ENCODE measurements around the gene ZNF732. TPM values are rescaled to one million over a fixed set of nuclear protein-coding genes. Genes with fewer than 3 reads are reported as not detected.
"Not testable (repeated sequence)": the region's sequence is repeated elsewhere in the genome, so short reads cannot be mapped to it uniquely, and the experiment has no call there.

Gene ZNF732
- total RNA-seq, 1 experiment from 2014 or later = not detected

DNA sequence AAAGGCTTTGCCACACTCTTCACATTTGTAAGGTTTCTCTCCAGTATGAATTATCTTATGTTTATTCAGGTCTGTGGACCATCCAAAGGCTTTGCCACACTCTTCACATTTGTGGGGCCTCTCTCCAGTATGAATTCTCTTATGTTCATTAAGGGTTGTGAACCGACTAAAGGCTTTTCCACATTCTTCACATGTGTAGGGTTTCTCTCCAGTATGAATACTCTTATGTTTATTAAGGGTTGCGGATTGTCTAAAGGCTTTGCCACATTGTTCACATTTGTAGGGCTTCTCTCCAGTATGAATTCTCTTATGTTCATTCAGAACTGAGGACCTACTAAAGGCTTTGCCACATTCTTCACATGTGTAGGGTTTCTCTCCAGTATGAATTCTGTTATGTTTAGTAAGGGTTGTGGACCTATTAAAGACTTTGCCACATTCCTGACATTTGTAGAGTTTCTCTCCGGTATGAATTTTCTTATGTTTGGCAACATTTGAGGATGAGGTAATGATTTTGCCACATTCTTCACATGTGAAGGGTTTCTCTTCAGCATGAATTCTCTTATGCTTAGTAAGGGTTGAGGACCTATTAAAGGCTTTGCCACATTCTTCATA is 33.7 kb downstream of the ZNF732 start:
- H3K27me3 ChIP-seq (ENCODE audit: insufficient read depth, low read length) = no peaks in the 10 kb centered on the region
- H3K27ac ChIP-seq (ENCODE audit: low read depth, low read length) = no peak overlapping the region
- H3K9me2 ChIP-seq (ENCODE audit: insufficient read depth) = no peaks in the 10 kb centered on the region
- no peak overlapping the region for H3K4me2 ChIP-seq (ENCODE audit: low read length)
- peaks cover 5 to 33% of the 10 kb centered on the region in 2 experiments; a peak in 3 of 4 replicates for H3K9me3 ChIP-seq (ENCODE audit: control insufficient read depth in 1 of 2, insufficient read depth in 1 of 2, low read depth in 1 of 2, low read length in 2 of 2)
- ChIA-PET POLR2A (no interaction called here), CTCF (no interaction called here), RAD21 (ENCODE audit: low non-redundant PET in 1 of 2, low total read pairs in 2 of 2, uncharacterized antibody in 2 of 2, unreplicated experiment in 2 of 2) (no interaction called here)
- intact Hi-C loops (cut with micrococcal nuclease) = no loop called here
- no peak overlapping the region for H3K9ac ChIP-seq (ENCODE audit: low read length)
- TF ChIP-seq CTCF (IDR thresholded peaks at IDR 0.05 in 2 of 3, conservative IDR thresholded peaks at IDR 0.05 in 1 of 3; ENCODE audit: borderline replicate concordance in 1 of 3, insufficient read depth in 1 of 3, low read depth in 2 of 3, low read length in 2 of 3) (no peak), ZNF274 (IDR thresholded peaks at IDR 0.05; ENCODE audit: low read depth, low read length) (peak; percentile 88)
- no peak overlapping the region for H3K4me3 ChIP-seq (replicated peaks in 1 of 2; ENCODE audit: low read depth in 1 of 2, low read length in 2 of 2)
- no peaks in the 10 kb centered on the region for H4K20me1 ChIP-seq (ENCODE audit: insufficient read depth)
- H2AFZ ChIP-seq (ENCODE audit: low read depth, low read length, poor library complexity, severe bottlenecking) = no peak overlapping the region
- no peak for DNase-seq (ENCODE audit: low read depth, low spot score)
- no peak for ATAC-seq
- H3K4me1 ChIP-seq (ENCODE audit: control insufficient read depth in 1 of 2, insufficient read depth in 2 of 2, low read length in 2 of 2) = no peaks in the 10 kb centered on the region
- no TSS peak for BruUV-seq (replicated peaks)
- no peaks in the 10 kb centered on the region for H3K36me3 ChIP-seq (ENCODE audit: control insufficient read depth in 1 of 2, insufficient read depth in 2 of 2, low read length in 2 of 2)
- H3K79me2 ChIP-seq (ENCODE audit: insufficient read depth, low read length) = no peaks in the 10 kb centered on the region

DNA sequence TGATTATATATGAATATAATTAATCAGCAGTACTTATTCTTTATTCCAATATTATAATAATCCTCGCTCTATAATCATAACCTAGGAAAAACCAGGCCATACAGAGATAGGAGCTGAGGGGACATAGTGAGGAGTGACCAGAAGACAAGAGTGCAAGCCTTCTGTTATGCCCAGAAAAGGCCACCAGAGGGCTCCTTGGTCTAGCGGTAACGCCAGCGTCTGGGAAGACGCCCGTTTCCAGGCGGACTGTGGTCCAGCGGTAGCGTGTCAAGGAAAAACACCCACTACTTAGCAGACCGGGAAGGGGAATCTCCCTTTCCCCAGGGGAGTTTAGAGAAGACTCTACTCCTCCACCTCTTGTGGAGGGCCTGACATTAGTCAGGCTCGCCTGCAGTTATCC is 46.0 kb downstream of the ZNF732 start:
- intact Hi-C loops (cut with micrococcal nuclease); H3K9ac ChIP-seq (ENCODE audit: low read length); H3K27ac ChIP-seq (ENCODE audit: low read depth, low read length); ATAC-seq; DNase-seq (ENCODE audit: low read depth, low spot score); H3K9me3 ChIP-seq (ENCODE audit: control insufficient read depth in 1 of 2, insufficient read depth in 1 of 2, low read depth in 1 of 2, low read length in 2 of 2); H3K79me2 ChIP-seq (ENCODE audit: insufficient read depth, low read length); H3K9me2 ChIP-seq (ENCODE audit: insufficient read depth); POLR2A ChIA-PET; H3K4me1 ChIP-seq (ENCODE audit: control insufficient read depth in 1 of 2, insufficient read depth in 2 of 2, low read length in 2 of 2); H3K4me2 ChIP-seq (ENCODE audit: low read length); BruUV-seq (replicated peaks); H3K36me3 ChIP-seq (ENCODE audit: control insufficient read depth in 1 of 2, insufficient read depth in 2 of 2, low read length in 2 of 2); H3K4me3 ChIP-seq (replicated peaks in 1 of 2; ENCODE audit: low read depth in 1 of 2, low read length in 2 of 2); CTCF ChIA-PET; H3K27me3 ChIP-seq (ENCODE audit: insufficient read depth, low read length); H2AFZ ChIP-seq (ENCODE audit: low read depth, low read length, poor library complexity, severe bottlenecking); RAD21 ChIA-PET (ENCODE audit: low non-redundant PET in 1 of 2, low total read pairs in 2 of 2, uncharacterized antibody in 2 of 2, unreplicated experiment in 2 of 2); H4K20me1 ChIP-seq (ENCODE audit: insufficient read depth): not testable (repeated sequence)
- TF ChIP-seq RAD21 (IDR thresholded peaks at IDR 0.05; ENCODE audit: low read depth) = peak; percentile 40
- peak in 2 of 3 experiments; percentile 31 to 41; a peak in 3 of 6 replicates for TF ChIP-seq CTCF (IDR thresholded peaks at IDR 0.05 in 2 of 3, conservative IDR thresholded peaks at IDR 0.05 in 1 of 3; ENCODE audit: borderline replicate concordance in 1 of 3, insufficient read depth in 1 of 3, low read depth in 2 of 3, low read length in 2 of 3)

All from HCT116 (cell line).